IMR-90 (cell line): ENCODE data around the gene EGFR. TPM values are rescaled to one million over a fixed set of nuclear protein-coding genes. Genes with fewer than 3 reads are reported as not detected.

Experiments
- ATAC-seq: fragments of 200-7000 bp; cut with Tn5 transposase; 2 replicates; pipeline ENCODE4 v1.9.1; 2020; ENCODE audit warnings: low read depth, mild to moderate bottlenecking, moderate library complexity
- BruUV-seq: library from RNA; stranded (reverse); fragments of 400-500 nt; replicated peaks from 2 replicates; lab custom pipeline; 2021; lab: Mats Ljungman, UMichigan
- CTCF ChIA-PET: fragments of 300-600 bp; formaldehyde crosslinking; extraction: SDS; loops from one replicate; lab custom pipeline; 2021; ENCODE audit warnings: antibody characterized with exemption; lab: Yijun Ruan, JAX
- POLR2A ChIA-PET: fragments of 300-600 bp; sonication (Branson Sonifier 250); formaldehyde crosslinking; loops from one replicate; lab custom pipeline; 2022; ENCODE audit warnings: antibody characterized with exemption; ENCODE audit not compliant: unreplicated experiment; lab: Charles Lee
- DNase-seq: peaks from one replicate; pipeline ENCODE4 v3.0.0; 2013
- H2AFZ ChIP-seq: replicated peaks from 2 replicates; pipeline ENCODE3; 2013; ENCODE audit warnings: low read length, mild to moderate bottlenecking; ENCODE audit not compliant: poor library complexity
- H2AK5ac ChIP-seq: 2 replicates; pipeline ENCODE4 v1.6.1; 2013; ENCODE audit warnings: low read depth, low read length, inconsistent platforms
- H2AK9ac ChIP-seq: replicated peaks from 2 replicates; pipeline ENCODE3; 2013; ENCODE audit warnings: mild to moderate bottlenecking, low read depth, low read length, moderate library complexity; ENCODE audit not compliant: poor library complexity
- H2BK120ac ChIP-seq: 2 replicates; pipeline ENCODE4 v1.6.1; 2013; ENCODE audit warnings: low read depth, low read length, inconsistent platforms
- H2BK15ac ChIP-seq: 3 replicates; pipeline ENCODE4 v1.6.1; 2013; ENCODE audit warnings: low read depth, low read length, inconsistent platforms
- H2BK20ac ChIP-seq: 2 replicates; pipeline ENCODE4 v1.6.1; 2013; ENCODE audit warnings: low read depth, mild to moderate bottlenecking, inconsistent platforms, low read length, moderate library complexity
- H2BK5ac ChIP-seq: 2 replicates; pipeline ENCODE4 v1.6.1; 2013; ENCODE audit warnings: mild to moderate bottlenecking, low read depth, low read length, inconsistent platforms; ENCODE audit not compliant: poor library complexity, severe bottlenecking
- H3K14ac ChIP-seq: replicated peaks from 2 replicates; pipeline ENCODE4 v1.6.1; 2013; ENCODE audit warnings: low read depth, low read length, inconsistent platforms
- H3K18ac ChIP-seq: 2 replicates; pipeline ENCODE4 v1.6.1; 2013; ENCODE audit warnings: low read depth, low read length, control low read depth
- H3K23ac ChIP-seq: 2 replicates; pipeline ENCODE4 v1.6.1; 2013; ENCODE audit warnings: low read depth, low read length, inconsistent platforms
- H3K27ac ChIP-seq: 2 replicates; pipeline ENCODE4 v1.5.1; 2013; ENCODE audit warnings: mild to moderate bottlenecking, control low read depth, low read length; ENCODE audit not compliant: insufficient read depth
- H3K27me3 ChIP-seq: 2 replicates; pipeline ENCODE4 v1.6.1; 2013; ENCODE audit warnings: low read length; ENCODE audit not compliant: control insufficient read depth, insufficient read depth
- H3K36me3 ChIP-seq: 2 replicates; pipeline ENCODE4 v1.6.1; 2013; ENCODE audit warnings: low read length, mixed read lengths; ENCODE audit not compliant: control insufficient read depth, insufficient read depth
- H3K4ac ChIP-seq: 2 replicates; pipeline ENCODE4 v1.6.1; 2013; ENCODE audit warnings: low read depth, low read length, inconsistent platforms
- H3K4me1 ChIP-seq: 2 replicates; pipeline ENCODE4 v1.6.1; 2013; ENCODE audit warnings: low read length, mixed read lengths; ENCODE audit not compliant: control insufficient read depth, insufficient read depth
- H3K4me2 ChIP-seq: 2 replicates; pipeline ENCODE4 v1.6.1; 2013; ENCODE audit warnings: low read depth, mild to moderate bottlenecking, control low read depth, low read length, moderate library complexity
- H3K4me3 ChIP-seq: 2 replicates; pipeline ENCODE4 v1.5.1; 2013; ENCODE audit warnings: low read depth, mild to moderate bottlenecking, control low read depth, low read length, moderate library complexity; ENCODE audit not compliant: insufficient read depth
- H3K56ac ChIP-seq: 2 replicates; pipeline ENCODE4 v1.6.1; 2013; ENCODE audit warnings: low read length, inconsistent platforms; ENCODE audit not compliant: insufficient read depth; ENCODE audit errors: extremely low read depth
- H3K79me1 ChIP-seq, 2 experiments: 2 replicates each; pipeline ENCODE4 v1.6.1; 2013; ENCODE audit warnings: low read length in 2 of 2, inconsistent platforms in 1 of 2, low read depth in 1 of 2
- H3K9ac ChIP-seq: 2 replicates; pipeline ENCODE4 v1.6.1; 2013; ENCODE audit warnings: low read depth, low read length, control low read depth
- H3K9me1 ChIP-seq: 2 replicates; pipeline ENCODE4 v1.6.1; 2013; ENCODE audit warnings: low read length, inconsistent platforms; ENCODE audit not compliant: insufficient read depth
- H3K9me3 ChIP-seq: 2 replicates; pipeline ENCODE4 v1.6.1; 2013; ENCODE audit warnings: low read length; ENCODE audit not compliant: control insufficient read depth, insufficient read depth
- H4K20me1 ChIP-seq: 2 replicates; pipeline ENCODE4 v1.6.1; 2013; ENCODE audit warnings: low read length, inconsistent platforms; ENCODE audit not compliant: insufficient read depth
- H4K5ac ChIP-seq: 2 replicates; pipeline ENCODE4 v1.6.1; 2013; ENCODE audit warnings: mild to moderate bottlenecking, low read depth, low read length, control low read depth
- H4K8ac ChIP-seq, 2 experiments: 2 replicates each; pipeline ENCODE4 v1.6.1; 2013; ENCODE audit warnings: low read depth in 2 of 2, low read length in 2 of 2, control low read depth in 1 of 2, inconsistent platforms in 1 of 2
- H4K91ac ChIP-seq: 2 replicates; pipeline ENCODE4 v1.6.1; 2013; ENCODE audit warnings: low read depth, low read length, inconsistent platforms; ENCODE audit not compliant: insufficient read depth
- BHLHE40 ChIP-seq: fragments of 150-350 bp; IDR thresholded peaks from 2 replicates; pipeline ENCODE4 v1.6.1; 2016; ENCODE audit warnings: mild to moderate bottlenecking, low read depth, low read length
- CEBPB ChIP-seq: IDR thresholded peaks from 2 replicates; pipeline ENCODE4 v1.6.1; 2012; ENCODE audit warnings: low read depth, low read length, improper control_type of control experiment
- CTCF ChIP-seq: conservative IDR thresholded peaks from 2 replicates; pipeline ENCODE4 v1.5.1; 2012; ENCODE audit warnings: mild to moderate bottlenecking, low read depth, low read length, improper control_type of control experiment
- FOS ChIP-seq: fragments of 150-350 bp; IDR thresholded peaks from 2 replicates; pipeline ENCODE4 v1.6.1; 2016; ENCODE audit warnings: low read depth, low read length
- MAFK ChIP-seq: IDR thresholded peaks from 2 replicates; pipeline ENCODE4 v1.6.1; 2012; ENCODE audit warnings: low read depth, low read length, improper control_type of control experiment
- MAZ ChIP-seq: IDR thresholded peaks from 2 replicates; pipeline ENCODE4 v1.6.1; 2012; ENCODE audit warnings: low read depth, mild to moderate bottlenecking, low read length, improper control_type of control experiment, moderate library complexity, borderline replicate concordance
- NFE2L2 ChIP-seq: fragments of 150-350 bp; IDR thresholded peaks from 2 replicates; pipeline ENCODE4 v1.6.1; 2016; ENCODE audit warnings: low read depth, mild to moderate bottlenecking, low read length
- POLR2A ChIP-seq: IDR thresholded peaks from 2 replicates; pipeline ENCODE4 v1.6.1; 2012; ENCODE audit warnings: mild to moderate bottlenecking, low read depth, low read length
- RAD21 ChIP-seq: IDR thresholded peaks from 2 replicates; pipeline ENCODE4 v1.6.1; 2012; ENCODE audit warnings: low read length, improper control_type of control experiment
- RCOR1 ChIP-seq: IDR thresholded peaks from 2 replicates; pipeline ENCODE4 v1.6.1; 2012; ENCODE audit warnings: mild to moderate bottlenecking, low read length, improper control_type of control experiment; ENCODE audit not compliant: insufficient replicate concordance
- RFX5 ChIP-seq: IDR thresholded peaks from 2 replicates; pipeline ENCODE4 v1.8.0; 2012; ENCODE audit warnings: low read depth, mild to moderate bottlenecking, low read length, moderate library complexity
- SMC3 ChIP-seq: fragments of 150-350 bp; IDR thresholded peaks from 2 replicates; pipeline ENCODE4 v1.6.1; 2016; ENCODE audit warnings: low read depth, mild to moderate bottlenecking, antibody characterized with exemption, low read length, moderate library complexity
- USF2 ChIP-seq: fragments of 150-350 bp; IDR thresholded peaks from 2 replicates; pipeline ENCODE4 v1.6.1; 2017; ENCODE audit warnings: mild to moderate bottlenecking, antibody characterized with exemption, low read length, low read depth
- WGBS, 2 experiments: methylation state at CpG; one replicate each; pipeline versions ENCODE4 v1.1.5 to v1.1.7; 2013; ENCODE audit warnings: missing lambda C conversion rate in 2 of 2; ENCODE audit not compliant: insufficient read length in 1 of 2; ENCODE audit errors: extremely low coverage in 2 of 2; 5-methylcytosine and 5-hydroxymethylcytosine counted together
- dilution Hi-C: fragments of 300-500 bp; cut with HindIII; formaldehyde crosslinking; loops from one replicate; pipeline ENCODE4 v1.14.3; 2018; ENCODE audit warnings: low sequenced_read_pairs; ENCODE audit not compliant: unreplicated experiment
- in situ Hi-C: fragments of 300-500 bp; cut with MboI; formaldehyde crosslinking; loops from 3 replicates; pipeline ENCODE4 v1.14.3; 2019; ENCODE audit warnings: low sequenced_read_pairs, inconsistent platforms, mixed read lengths
- intact Hi-C: fragments of 100-400 bp; cut with micrococcal nuclease; formaldehyde crosslinking; loops from 2 replicates; pipeline ENCODE4 v1.10.0; 2022
- polyA plus RNA-seq, 3 experiments: library from polyadenylated mRNA; depleted of rRNA; stranded (reverse); fragments of >200 nt; gene quantifications; 2 replicates each; pipeline ENCODE4 v1.2.3, GENCODE V29; 2012; ENCODE audit warnings: low replicate concordance in 1 of 3
- total RNA-seq: library from RNA; depleted of rRNA; stranded (reverse); fragments of >200 nt; gene quantifications from 2 replicates; pipeline ENCODE4 v1.2.3, GENCODE V29; 2012
- TF ChIP-seq, protein P1 (sequence below): fragments of 150-350 bp; IDR thresholded peaks from 2 replicates; pipeline ENCODE4 v1.6.1; 2016; ENCODE audit warnings: low read depth, mild to moderate bottlenecking, low read length, moderate library complexity, borderline replicate concordance

Gene EGFR
- total and polyA plus RNA-seq, 2 of the 4 experiments (the other 2 are of a cell fraction), result 36.9 to 60.4 TPM

GRCh38 chr7:55140221-55140940 is 121.6 kb downstream of the EGFR start:
- intact Hi-C loops (no loop called here), dilution Hi-C loops (no loop called here), in situ Hi-C loops (no loop called here)
- Histone ChIP-seq H3K18ac (peak overlapping the region; percentile 87), H3K4me3 (no peak overlapping the region), H2AK9ac (peak overlapping the region; percentile 63), H4K5ac (peak overlapping the region; percentile 27; the same call in 1 of the 2 replicates), H3K9me3 (peaks cover 2% of the 10 kb centered on the region), H4K91ac (peak overlapping the region; percentile 65), H3K79me1 (peaks cover 43 to 84% of the 10 kb centered on the region in 2 experiments), H4K8ac (peak overlapping the region; percentile 12 to 68; a peak in 3 of 4 replicates), H3K56ac (no peak overlapping the region), H3K14ac (peak overlapping the region; percentile 32), H2BK20ac (peak overlapping the region; percentile 62), H2BK120ac (peak overlapping the region; percentile 69), H3K9me1 (peaks cover 19% of the 10 kb centered on the region), H3K4me1 (peaks cover 18% of the 10 kb centered on the region), H3K4ac (peak overlapping the region; percentile 76), H3K4me2 (peak overlapping the region; percentile 26), H3K27ac (peak overlapping the region; percentile 38), H2BK15ac (peak overlapping the region; percentile 16; the same call in 1 of the 3 replicates), H3K36me3 (peaks cover 27% of the 10 kb centered on the region), H2BK5ac (peak overlapping the region; percentile 71), H3K27me3 (no peaks in the 10 kb centered on the region), H4K20me1 (no peaks in the 10 kb centered on the region), H2AK5ac (peak overlapping the region; percentile 35), H3K23ac (peak overlapping the region; percentile 51), H2AFZ (no peak overlapping the region), H3K9ac (no peak overlapping the region; the same call in 1 of the 2 replicates)
- DNase-seq (peak; percentile 86), ATAC-seq (peak; percentile 55)
- 20% methylated on average over 2 of the region's 8 CpGs; no CpG with 5 or more reads in 1 of the 2 experiments for WGBS, 2 experiments
- BruUV-seq, result no TSS peak
- POLR2A ChIA-PET, result interaction anchor here (0.6 kb wide), 1 partner anchor 379 kb away, joined by 3 read pairs; no protein-coding TSS in a partner anchor
- CTCF ChIA-PET, result interaction anchor here (0.7 kb wide), 1 partner anchor 10 kb away, joined by 3 read pairs; no protein-coding TSS in a partner anchor
- TF ChIP-seq MAZ (no peak), RAD21 (no peak), MAFK (no peak), USF2 (no peak), FOS (no peak), BHLHE40 (no peak; the same call in 1 of the 2 replicates), POLR2A (no peak), CTCF (no peak), NFE2L2 (no peak), RCOR1 (no peak), SMC3 (0 out of 2 replicates have a peak, but pooled peaks have one; percentile 0), CEBPB (peak; percentile 91), RFX5 (no peak)
- TF ChIP-seq, protein P1, sequence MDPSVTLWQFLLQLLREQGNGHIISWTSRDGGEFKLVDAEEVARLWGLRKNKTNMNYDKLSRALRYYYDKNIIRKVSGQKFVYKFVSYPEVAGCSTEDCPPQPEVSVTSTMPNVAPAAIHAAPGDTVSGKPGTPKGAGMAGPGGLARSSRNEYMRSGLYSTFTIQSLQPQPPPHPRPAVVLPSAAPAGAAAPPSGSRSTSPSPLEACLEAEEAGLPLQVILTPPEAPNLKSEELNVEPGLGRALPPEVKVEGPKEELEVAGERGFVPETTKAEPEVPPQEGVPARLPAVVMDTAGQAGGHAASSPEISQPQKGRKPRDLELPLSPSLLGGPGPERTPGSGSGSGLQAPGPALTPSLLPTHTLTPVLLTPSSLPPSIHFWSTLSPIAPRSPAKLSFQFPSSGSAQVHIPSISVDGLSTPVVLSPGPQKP, result no peak
